GM12878 (cell line): ENCODE data around the gene JMY. TPM values are rescaled to one million over a fixed set of nuclear protein-coding genes. Genes with fewer than 3 reads are reported as not detected.

Source experiments
- ATAC-seq: fragments of 200-7000 bp; cut with Tn5 transposase; 3 replicates; pipeline ENCODE4 v1.9.1; 2020; ENCODE audit warnings: mild to moderate bottlenecking, moderate library complexity
- BruUV-seq: library from RNA; stranded (reverse); fragments of 400-500 nt; replicated peaks from 2 replicates; lab custom pipeline; 2021; lab: Mats Ljungman, UMichigan
- CTCF ChIA-PET: fragments of 300-600 bp; sonication (Branson Sonifier 250); formaldehyde crosslinking; extraction: SDS; loops from one replicate; lab custom pipeline; 2021; ENCODE audit warnings: inconsistent platforms; lab: Yijun Ruan, JAX
- POLR2A ChIA-PET: fragments of 350-600 bp; formaldehyde crosslinking; extraction: SDS; loops from one replicate; lab custom pipeline; 2021; ENCODE audit warnings: inconsistent platforms; lab: Charles Lee
- RAD21 ChIA-PET: fragments of 300-600 bp; sonication (Branson Sonifier 250); formaldehyde crosslinking; loops from one replicate; lab custom pipeline; 2023; ENCODE audit warnings: antibody characterized with exemption; ENCODE audit not compliant: unreplicated experiment; lab: Charles Lee
- SMC1A ChIA-PET: fragments of 300-600 bp; sonication (Branson Sonifier 250); formaldehyde crosslinking; loops from one replicate; lab custom pipeline; 2023; ENCODE audit not compliant: unreplicated experiment, uncharacterized antibody; lab: Charles Lee
- DNase-seq: peaks from one replicate; pipeline ENCODE4 v3.0.0-alpha.2; 2011; ENCODE audit warnings: low read depth, low spot score
- FAIRE-seq: peaks from 3 replicates; lab custom pipeline; 2011; peaks lifted over from hg19 to GRCh38; lab: Jason Lieb, UNC
- H2AFZ ChIP-seq: 2 replicates; pipeline ENCODE4 v1.6.0; 2011; ENCODE audit warnings: low read depth, low read length, control low read depth; ENCODE audit not compliant: control insufficient read depth
- H3K27ac ChIP-seq: 2 replicates; pipeline ENCODE4 v1.5.1; 2011; ENCODE audit warnings: control low read depth; ENCODE audit not compliant: control insufficient read depth, insufficient read depth
- H3K27me3 ChIP-seq, 2 experiments: replicated peaks in 1 of 2; 2 replicates each; pipeline versions ENCODE4 v1.6.0 to v1.6.1; 2011; ENCODE audit warnings: low read length in 1 of 2; ENCODE audit not compliant: control insufficient read depth in 2 of 2, insufficient read depth in 2 of 2
- H3K36me3 ChIP-seq, 2 experiments: 2 replicates each; pipeline ENCODE4 v1.5.1; 2011; ENCODE audit warnings: low read length in 1 of 2; ENCODE audit not compliant: control insufficient read depth in 2 of 2, insufficient read depth in 2 of 2
- H3K4me1 ChIP-seq: 2 replicates; pipeline ENCODE4 v1.6.1; 2011; ENCODE audit warnings: mild to moderate bottlenecking, low read length, moderate library complexity, mixed read lengths; ENCODE audit not compliant: control insufficient read depth, insufficient read depth
- H3K4me2 ChIP-seq: 2 replicates; pipeline ENCODE4 v1.6.0; 2011; ENCODE audit warnings: control low read depth; ENCODE audit not compliant: control insufficient read depth, insufficient read depth
- H3K4me3 ChIP-seq: fragments of 200-600 bp; sonication (generic); 2 replicates; pipeline ENCODE4 v1.5.1; 2016
- H3K79me2 ChIP-seq: 2 replicates; pipeline ENCODE4 v1.6.0; 2011; ENCODE audit warnings: low read length; ENCODE audit not compliant: control insufficient read depth, insufficient read depth
- H3K9ac ChIP-seq: 2 replicates; pipeline ENCODE4 v1.8.0; 2011; ENCODE audit warnings: low read length, control low read depth, mixed read lengths; ENCODE audit not compliant: control insufficient read depth, insufficient read depth
- H3K9me3 ChIP-seq: replicated peaks from 3 replicates; pipeline ENCODE4 v1.5.1; 2011; ENCODE audit warnings: mild to moderate bottlenecking, low read length; ENCODE audit not compliant: control insufficient read depth, insufficient read depth
- H4K20me1 ChIP-seq: 2 replicates; pipeline ENCODE4 v1.6.0; 2011; ENCODE audit not compliant: control insufficient read depth, insufficient read depth
- CBX3 ChIP-seq: fragments of 200-600 bp; sonication (generic); IDR thresholded peaks from 2 replicates; pipeline ENCODE4 v1.6.1; 2016; ENCODE audit warnings: low read depth, borderline replicate concordance
- CBX5 ChIP-seq: sonication (generic); IDR thresholded peaks from 2 replicates; pipeline ENCODE4 v1.6.1; 2016; ENCODE audit warnings: low read depth, moderate library complexity, mild to moderate bottlenecking, inconsistent platforms
- MEF2B ChIP-seq: fragments of 450-650 bp; IDR thresholded peaks from 2 replicates; pipeline ENCODE4 v1.6.1; 2018; ENCODE audit warnings: mild to moderate bottlenecking, moderate library complexity; ENCODE audit not compliant: partially characterized antibody, poor library complexity, severe bottlenecking
- MYB ChIP-seq: fragments of 150-350 bp; IDR thresholded peaks from 2 replicates; pipeline ENCODE4 v1.6.1; 2014; ENCODE audit warnings: mild to moderate bottlenecking, low read depth, low read length, borderline replicate concordance
- ZNF622 ChIP-seq: fragments of 450-650 bp; IDR thresholded peaks from 2 replicates; pipeline ENCODE4 v1.6.1; 2017; ENCODE audit warnings: mild to moderate bottlenecking, inconsistent platforms
- ZSCAN29 ChIP-seq: fragments of 450-650 bp; IDR thresholded peaks from 2 replicates; pipeline ENCODE4 v1.6.1; 2017; ENCODE audit warnings: mild to moderate bottlenecking, moderate library complexity
- WGBS: methylation state at CpG from one replicate; pipeline ENCODE4 v1.1.6; 2016; ENCODE audit warnings: low lambda C conversion rate; ENCODE audit not compliant: insufficient replicate concordance, insufficient coverage; ENCODE audit errors: missing lambda C conversion rate; 5-methylcytosine and 5-hydroxymethylcytosine counted together
- in situ Hi-C: fragments of 300-500 bp; cut with MboI; formaldehyde crosslinking; loops from 9 replicates; pipeline ENCODE4 v1.14.3; 2018; ENCODE audit warnings: mixed read lengths
- intact Hi-C: fragments of 100-400 bp; cut with micrococcal nuclease; formaldehyde crosslinking; loops from one replicate; pipeline ENCODE4 v1.14.2; 2022; ENCODE audit not compliant: unreplicated experiment
- polyA plus RNA-seq, 11 experiments: library from polyadenylated mRNA; depleted of rRNA in 4 of 11; unstranded in 6 of 11; stranded (reverse) in 5 of 11; fragments of >200 nt; fragmentation: Nextera tagmentation in 4 of 11; fragmentation: Illumina TruSeq in 1 of 11; extraction: Ambion mirVana in 4 of 11; extraction: Trizol in 1 of 11; gene quantifications; 1 replicate in 1 of 11; 2 replicates in 10 of 11; pipeline versions ENCODE4 v1.2.1 to v1.2.3, GENCODE V29; 2011 to 2016; ENCODE audit warnings: inconsistent platforms in 2 of 11, missing spikeins in 2 of 11, low read depth in 1 of 11
- small RNA-seq: library from RNA; depleted of rRNA; stranded (forward); fragments of <200 nt; gene quantifications from one replicate; pipeline ENCODE3, GENCODE V24; 2014
- total RNA-seq, 4 experiments: library from RNA; depleted of rRNA in 3 of 4; stranded (reverse); fragments of >200 nt in 3 of 4; fragmentation: Illumina TruSeq in 1 of 4; extraction: Trizol in 1 of 4; gene quantifications; 2 replicates each; pipeline versions ENCODE4 v1.2.1 to v1.2.3, GENCODE V29; 2013 to 2021
- TF ChIP-seq, protein P1 (sequence below): IDR thresholded peaks from 2 replicates; pipeline ENCODE4 v1.6.1; 2011; ENCODE audit warnings: mild to moderate bottlenecking, low read depth, low read length, moderate library complexity; ENCODE audit not compliant: insufficient replicate concordance
- TF ChIP-seq, protein P2 (sequence below): fragments of 450-650 bp; IDR thresholded peaks from 2 replicates; pipeline ENCODE4 v1.6.1; 2016; ENCODE audit warnings: mild to moderate bottlenecking

Gene JMY
- total and polyA plus RNA-seq, 10 of the 15 experiments (the other 5 are each of a cell fraction or from before 2014, with no cell fraction given), result 0.63 to 4.8 (median 2.4) TPM

DNA sequence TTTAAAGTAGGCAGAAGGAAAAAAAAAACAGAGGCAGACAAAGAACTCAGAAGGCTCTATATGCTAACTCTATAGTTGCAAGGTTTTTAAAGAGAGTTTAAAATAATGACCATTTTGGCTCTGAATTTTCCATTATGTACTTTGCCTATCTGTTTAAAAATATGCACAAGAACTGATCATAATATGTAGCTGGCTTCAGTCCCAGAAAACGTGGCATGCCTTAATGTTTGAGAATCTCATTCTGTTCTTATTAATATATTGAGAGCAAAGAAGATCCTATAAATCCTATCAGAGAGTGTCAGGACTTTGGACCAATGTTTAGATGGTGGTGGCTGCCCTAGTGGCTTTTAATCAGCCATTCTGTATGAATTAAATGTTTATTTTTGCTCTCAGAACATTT lies 121.5 kb downstream of the JMY start:
- H3K9me3 ChIP-seq, result no peaks in the 10 kb centered on the region
- SMC1A ChIA-PET, result interaction anchor here (0.7 kb wide), 1 partner anchor 225 kb away, joined by 3 read pairs; no protein-coding TSS in a partner anchor
- DNase-seq (no peak), FAIRE-seq (no peak), ATAC-seq (no peak)
- H3K79me2 ChIP-seq, result no peaks in the 10 kb centered on the region
- WGBS, result 21% methylated on average over 1 of the region's 1 CpG
- BruUV-seq, result no TSS peak
- no peaks in the 10 kb centered on the region for H4K20me1 ChIP-seq
- H3K36me3 ChIP-seq, result no peaks in the 10 kb centered on the region
- no peak overlapping the region for H3K4me3 ChIP-seq
- no peaks in the 10 kb centered on the region for H3K4me1 ChIP-seq
- CTCF ChIA-PET, result no interaction called here
- RAD21 ChIA-PET, result interaction anchor here (1.3 kb wide), 1 partner anchor 101 kb away, joined by 3 read pairs; no protein-coding TSS in a partner anchor
- intact Hi-C loops (no loop called here), in situ Hi-C loops (no loop called here)
- POLR2A ChIA-PET, result no interaction called here
- H3K27me3 ChIP-seq, result no peaks in the 10 kb centered on the region
- no peak overlapping the region for H3K9ac ChIP-seq
- H3K4me2 ChIP-seq, result no peak overlapping the region
- no peak overlapping the region for H3K27ac ChIP-seq
- TF ChIP-seq, protein P1, sequence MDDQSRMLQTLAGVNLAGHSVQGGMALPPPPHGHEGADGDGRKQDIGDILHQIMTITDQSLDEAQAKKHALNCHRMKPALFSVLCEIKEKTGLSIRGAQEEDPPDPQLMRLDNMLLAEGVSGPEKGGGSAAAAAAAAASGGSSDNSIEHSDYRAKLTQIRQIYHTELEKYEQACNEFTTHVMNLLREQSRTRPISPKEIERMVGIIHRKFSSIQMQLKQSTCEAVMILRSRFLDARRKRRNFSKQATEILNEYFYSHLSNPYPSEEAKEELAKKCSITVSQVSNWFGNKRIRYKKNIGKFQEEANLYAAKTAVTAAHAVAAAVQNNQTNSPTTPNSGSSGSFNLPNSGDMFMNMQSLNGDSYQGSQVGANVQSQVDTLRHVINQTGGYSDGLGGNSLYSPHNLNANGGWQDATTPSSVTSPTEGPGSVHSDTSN, result no peak
- no peak for TF ChIP-seq MYB
- no peak for TF ChIP-seq ZNF622
- TF ChIP-seq CBX5, result no peak
- TF ChIP-seq, protein P2, sequence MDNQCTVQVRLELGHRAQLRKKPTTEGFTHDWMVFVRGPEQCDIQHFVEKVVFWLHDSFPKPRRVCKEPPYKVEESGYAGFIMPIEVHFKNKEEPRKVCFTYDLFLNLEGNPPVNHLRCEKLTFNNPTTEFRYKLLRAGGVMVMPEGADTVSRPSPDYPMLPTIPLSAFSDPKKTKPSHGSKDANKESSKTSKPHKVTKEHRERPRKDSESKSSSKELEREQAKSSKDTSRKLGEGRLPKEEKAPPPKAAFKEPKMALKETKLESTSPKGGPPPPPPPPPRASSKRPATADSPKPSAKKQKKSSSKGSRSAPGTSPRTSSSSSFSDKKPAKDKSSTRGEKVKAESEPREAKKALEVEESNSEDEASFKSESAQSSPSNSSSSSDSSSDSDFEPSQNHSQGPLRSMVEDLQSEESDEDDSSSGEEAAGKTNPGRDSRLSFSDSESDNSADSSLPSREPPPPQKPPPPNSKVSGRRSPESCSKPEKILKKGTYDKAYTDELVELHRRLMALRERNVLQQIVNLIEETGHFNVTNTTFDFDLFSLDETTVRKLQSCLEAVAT, result no peak
- no peak for TF ChIP-seq CBX3
- TF ChIP-seq MEF2B, result no peak
- no peak for TF ChIP-seq ZSCAN29
- no peak overlapping the region for H2AFZ ChIP-seq

Small RNA genes lying within 50 kb of the gene (small RNA-seq; reads per million reads assigned to genes)
- gene AC016559.1, result not detected
- not detected for gene RF00425

Other genes with a start within 250 kb of the JMY start
- gene DMGDH, start 166.5 kb upstream of the JMY start, total RNA-seq (2014; rRNA removed), result 0.28 and 1.1 TPM in 2 replicates
- 0.54 and 0.64 TPM in 2 replicates for gene DMGDH, start 166.5 kb upstream of the JMY start, total RNA-seq (2014; rRNA removed; fragmentation: Illumina TruSeq; extraction: Trizol)
- 0.56 TPM in 1 of 2 replicates, not detected in the other for gene DMGDH, start 166.5 kb upstream of the JMY start, total RNA-seq (2021)
- gene DMGDH, start 166.5 kb upstream of the JMY start, polyA plus RNA-seq (2011; rRNA removed), result 0.45 and 0.73 TPM in 2 replicates
- gene DMGDH, start 166.5 kb upstream of the JMY start, polyA plus RNA-seq (2014; fragmentation: Illumina TruSeq; extraction: Trizol), result 0.29 and 0.90 TPM in 2 replicates
- gene DMGDH, start 166.5 kb upstream of the JMY start, polyA plus RNA-seq (2014; fragmentation: Nextera tagmentation; extraction: Ambion mirVana), result under 1 TPM in 1 of 2 experiments, not detected in 1; 0.22 TPM
- gene DMGDH, start 166.5 kb upstream of the JMY start, polyA plus RNA-seq (2014; rRNA removed), result 0.25 and 1.5 TPM in 2 replicates
- gene DMGDH, start 166.5 kb upstream of the JMY start, polyA plus RNA-seq (2016; fragmentation: Nextera tagmentation; extraction: Ambion mirVana), result under 1 TPM in 1 of 2 experiments, not detected in 1; 0.44 TPM
- not detected in 2 replicates for gene BHMT2, start 166.4 kb upstream of the JMY start, total RNA-seq (2014; rRNA removed)
- gene BHMT2, start 166.4 kb upstream of the JMY start, total RNA-seq (2014; rRNA removed; fragmentation: Illumina TruSeq; extraction: Trizol), result not detected in 2 replicates
- gene BHMT2, start 166.4 kb upstream of the JMY start, total RNA-seq (2021), result not detected in 2 replicates
- gene BHMT2, start 166.4 kb upstream of the JMY start, polyA plus RNA-seq (2011; rRNA removed), result not detected in 2 replicates
- gene BHMT2, start 166.4 kb upstream of the JMY start, polyA plus RNA-seq (2014; fragmentation: Illumina TruSeq; extraction: Trizol), result not detected in 2 replicates
- gene BHMT2, start 166.4 kb upstream of the JMY start, polyA plus RNA-seq (2014; fragmentation: Nextera tagmentation; extraction: Ambion mirVana), result not detected
- not detected in 2 replicates for gene BHMT2, start 166.4 kb upstream of the JMY start, polyA plus RNA-seq (2014; rRNA removed)
- gene BHMT2, start 166.4 kb upstream of the JMY start, polyA plus RNA-seq (2016; fragmentation: Nextera tagmentation; extraction: Ambion mirVana), result not detected
- not detected in 2 replicates for gene BHMT, start 124.3 kb upstream of the JMY start, total RNA-seq (2014; rRNA removed)
- not detected in 2 replicates for gene BHMT, start 124.3 kb upstream of the JMY start, total RNA-seq (2014; rRNA removed; fragmentation: Illumina TruSeq; extraction: Trizol)
- 0.29 and 0.44 TPM in 2 replicates for gene BHMT, start 124.3 kb upstream of the JMY start, total RNA-seq (2021)
- not detected in 2 replicates for gene BHMT, start 124.3 kb upstream of the JMY start, polyA plus RNA-seq (2011; rRNA removed)
- gene BHMT, start 124.3 kb upstream of the JMY start, polyA plus RNA-seq (2014; fragmentation: Illumina TruSeq; extraction: Trizol), result not detected in 2 replicates
- gene BHMT, start 124.3 kb upstream of the JMY start, polyA plus RNA-seq (2014; fragmentation: Nextera tagmentation; extraction: Ambion mirVana), result not detected
- not detected in 2 replicates for gene BHMT, start 124.3 kb upstream of the JMY start, polyA plus RNA-seq (2014; rRNA removed)
- not detected for gene BHMT, start 124.3 kb upstream of the JMY start, polyA plus RNA-seq (2016; fragmentation: Nextera tagmentation; extraction: Ambion mirVana)